ENCODE measurements around the gene RPS21. TPM values are rescaled to one million over a fixed set of nuclear protein-coding genes. Genes with fewer than 3 reads are reported as not detected.

Gene RPS21
- total and polyA plus RNA-seq, 9 of the 15 experiments (the other 6 are each of a cell fraction or from before 2014, with no cell fraction given), result 1,380 to 5,647 (median 3,091) TPM

DNA sequence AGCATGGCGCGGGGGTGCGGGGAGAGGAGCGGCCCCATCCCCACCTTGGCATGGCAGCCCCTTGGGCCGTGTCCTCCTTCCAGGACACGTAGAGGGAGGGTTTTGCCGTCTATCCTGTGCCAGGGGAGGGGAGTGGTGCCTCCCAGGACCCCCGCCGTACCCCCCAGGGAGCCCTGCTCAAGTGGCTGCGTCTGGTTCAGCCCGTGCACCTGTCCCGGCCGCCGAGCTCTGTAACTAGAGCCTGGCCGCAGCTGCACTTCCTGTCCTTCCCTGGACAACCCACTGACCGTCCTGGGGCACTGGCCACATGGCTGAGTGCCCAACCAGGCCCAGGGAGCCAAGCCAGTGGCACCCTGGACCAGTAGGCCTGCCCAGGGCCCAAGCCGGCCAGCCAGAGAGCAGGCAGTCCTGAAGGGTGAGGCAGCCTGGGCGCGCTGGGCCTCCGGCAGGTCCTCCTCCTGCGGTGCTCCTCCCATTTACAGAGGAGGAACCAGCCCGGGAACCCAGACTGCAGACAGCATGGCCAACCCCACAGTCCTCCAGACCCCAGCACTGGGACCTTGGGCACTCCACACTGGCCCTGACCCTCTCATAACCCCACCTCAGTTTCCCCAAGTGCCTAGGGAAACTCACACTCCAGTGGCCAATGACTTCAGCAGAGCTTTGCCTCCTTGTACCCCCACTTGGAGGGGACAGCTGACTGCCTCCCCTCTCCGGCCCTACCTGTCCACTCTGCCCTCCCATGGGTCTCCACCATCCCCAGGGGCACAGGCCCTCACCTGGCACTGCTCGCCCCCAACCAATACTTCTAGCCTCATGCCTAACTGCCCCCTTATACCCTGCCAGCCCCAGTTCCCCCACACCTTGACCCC, 28.5 kb upstream of the RPS21 start (continued):
- TF ChIP-seq, protein P1, sequence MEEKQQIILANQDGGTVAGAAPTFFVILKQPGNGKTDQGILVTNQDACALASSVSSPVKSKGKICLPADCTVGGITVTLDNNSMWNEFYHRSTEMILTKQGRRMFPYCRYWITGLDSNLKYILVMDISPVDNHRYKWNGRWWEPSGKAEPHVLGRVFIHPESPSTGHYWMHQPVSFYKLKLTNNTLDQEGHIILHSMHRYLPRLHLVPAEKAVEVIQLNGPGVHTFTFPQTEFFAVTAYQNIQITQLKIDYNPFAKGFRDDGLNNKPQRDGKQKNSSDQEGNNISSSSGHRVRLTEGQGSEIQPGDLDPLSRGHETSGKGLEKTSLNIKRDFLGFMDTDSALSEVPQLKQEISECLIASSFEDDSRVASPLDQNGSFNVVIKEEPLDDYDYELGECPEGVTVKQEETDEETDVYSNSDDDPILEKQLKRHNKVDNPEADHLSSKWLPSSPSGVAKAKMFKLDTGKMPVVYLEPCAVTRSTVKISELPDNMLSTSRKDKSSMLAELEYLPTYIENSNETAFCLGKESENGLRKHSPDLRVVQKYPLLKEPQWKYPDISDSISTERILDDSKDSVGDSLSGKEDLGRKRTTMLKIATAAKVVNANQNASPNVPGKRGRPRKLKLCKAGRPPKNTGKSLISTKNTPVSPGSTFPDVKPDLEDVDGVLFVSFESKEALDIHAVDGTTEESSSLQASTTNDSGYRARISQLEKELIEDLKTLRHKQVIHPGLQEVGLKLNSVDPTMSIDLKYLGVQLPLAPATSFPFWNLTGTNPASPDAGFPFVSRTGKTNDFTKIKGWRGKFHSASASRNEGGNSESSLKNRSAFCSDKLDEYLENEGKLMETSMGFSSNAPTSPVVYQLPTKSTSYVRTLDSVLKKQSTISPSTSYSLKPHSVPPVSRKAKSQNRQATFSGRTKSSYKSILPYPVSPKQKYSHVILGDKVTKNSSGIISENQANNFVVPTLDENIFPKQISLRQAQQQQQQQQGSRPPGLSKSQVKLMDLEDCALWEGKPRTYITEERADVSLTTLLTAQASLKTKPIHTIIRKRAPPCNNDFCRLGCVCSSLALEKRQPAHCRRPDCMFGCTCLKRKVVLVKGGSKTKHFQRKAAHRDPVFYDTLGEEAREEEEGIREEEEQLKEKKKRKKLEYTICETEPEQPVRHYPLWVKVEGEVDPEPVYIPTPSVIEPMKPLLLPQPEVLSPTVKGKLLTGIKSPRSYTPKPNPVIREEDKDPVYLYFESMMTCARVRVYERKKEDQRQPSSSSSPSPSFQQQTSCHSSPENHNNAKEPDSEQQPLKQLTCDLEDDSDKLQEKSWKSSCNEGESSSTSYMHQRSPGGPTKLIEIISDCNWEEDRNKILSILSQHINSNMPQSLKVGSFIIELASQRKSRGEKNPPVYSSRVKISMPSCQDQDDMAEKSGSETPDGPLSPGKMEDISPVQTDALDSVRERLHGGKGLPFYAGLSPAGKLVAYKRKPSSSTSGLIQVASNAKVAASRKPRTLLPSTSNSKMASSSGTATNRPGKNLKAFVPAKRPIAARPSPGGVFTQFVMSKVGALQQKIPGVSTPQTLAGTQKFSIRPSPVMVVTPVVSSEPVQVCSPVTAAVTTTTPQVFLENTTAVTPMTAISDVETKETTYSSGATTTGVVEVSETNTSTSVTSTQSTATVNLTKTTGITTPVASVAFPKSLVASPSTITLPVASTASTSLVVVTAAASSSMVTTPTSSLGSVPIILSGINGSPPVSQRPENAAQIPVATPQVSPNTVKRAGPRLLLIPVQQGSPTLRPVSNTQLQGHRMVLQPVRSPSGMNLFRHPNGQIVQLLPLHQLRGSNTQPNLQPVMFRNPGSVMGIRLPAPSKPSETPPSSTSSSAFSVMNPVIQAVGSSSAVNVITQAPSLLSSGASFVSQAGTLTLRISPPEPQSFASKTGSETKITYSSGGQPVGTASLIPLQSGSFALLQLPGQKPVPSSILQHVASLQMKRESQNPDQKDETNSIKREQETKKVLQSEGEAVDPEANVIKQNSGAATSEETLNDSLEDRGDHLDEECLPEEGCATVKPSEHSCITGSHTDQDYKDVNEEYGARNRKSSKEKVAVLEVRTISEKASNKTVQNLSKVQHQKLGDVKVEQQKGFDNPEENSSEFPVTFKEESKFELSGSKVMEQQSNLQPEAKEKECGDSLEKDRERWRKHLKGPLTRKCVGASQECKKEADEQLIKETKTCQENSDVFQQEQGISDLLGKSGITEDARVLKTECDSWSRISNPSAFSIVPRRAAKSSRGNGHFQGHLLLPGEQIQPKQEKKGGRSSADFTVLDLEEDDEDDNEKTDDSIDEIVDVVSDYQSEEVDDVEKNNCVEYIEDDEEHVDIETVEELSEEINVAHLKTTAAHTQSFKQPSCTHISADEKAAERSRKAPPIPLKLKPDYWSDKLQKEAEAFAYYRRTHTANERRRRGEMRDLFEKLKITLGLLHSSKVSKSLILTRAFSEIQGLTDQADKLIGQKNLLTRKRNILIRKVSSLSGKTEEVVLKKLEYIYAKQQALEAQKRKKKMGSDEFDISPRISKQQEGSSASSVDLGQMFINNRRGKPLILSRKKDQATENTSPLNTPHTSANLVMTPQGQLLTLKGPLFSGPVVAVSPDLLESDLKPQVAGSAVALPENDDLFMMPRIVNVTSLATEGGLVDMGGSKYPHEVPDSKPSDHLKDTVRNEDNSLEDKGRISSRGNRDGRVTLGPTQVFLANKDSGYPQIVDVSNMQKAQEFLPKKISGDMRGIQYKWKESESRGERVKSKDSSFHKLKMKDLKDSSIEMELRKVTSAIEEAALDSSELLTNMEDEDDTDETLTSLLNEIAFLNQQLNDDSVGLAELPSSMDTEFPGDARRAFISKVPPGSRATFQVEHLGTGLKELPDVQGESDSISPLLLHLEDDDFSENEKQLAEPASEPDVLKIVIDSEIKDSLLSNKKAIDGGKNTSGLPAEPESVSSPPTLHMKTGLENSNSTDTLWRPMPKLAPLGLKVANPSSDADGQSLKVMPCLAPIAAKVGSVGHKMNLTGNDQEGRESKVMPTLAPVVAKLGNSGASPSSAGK (IDR thresholded peaks at IDR 0.05), result no peak
- TF ChIP-seq SRSF3 (IDR thresholded peaks at IDR 0.05; ENCODE audit: insufficient read depth, low read length) (0 out of 2 replicates have a peak, but pooled peaks have one; percentile 20), NFRKB (IDR thresholded peaks at IDR 0.05; ENCODE audit: low read depth) (0 out of 2 replicates have a peak, but pooled peaks have one; percentile 62), NCOA1 (IDR thresholded peaks at IDR 0.05; ENCODE audit: low read depth) (no peak), MIER1 (IDR thresholded peaks at IDR 0.05; ENCODE audit: low read depth) (0 out of 2 replicates have a peak, but pooled peaks have one; percentile 30)
- TF ChIP-seq, protein P2, sequence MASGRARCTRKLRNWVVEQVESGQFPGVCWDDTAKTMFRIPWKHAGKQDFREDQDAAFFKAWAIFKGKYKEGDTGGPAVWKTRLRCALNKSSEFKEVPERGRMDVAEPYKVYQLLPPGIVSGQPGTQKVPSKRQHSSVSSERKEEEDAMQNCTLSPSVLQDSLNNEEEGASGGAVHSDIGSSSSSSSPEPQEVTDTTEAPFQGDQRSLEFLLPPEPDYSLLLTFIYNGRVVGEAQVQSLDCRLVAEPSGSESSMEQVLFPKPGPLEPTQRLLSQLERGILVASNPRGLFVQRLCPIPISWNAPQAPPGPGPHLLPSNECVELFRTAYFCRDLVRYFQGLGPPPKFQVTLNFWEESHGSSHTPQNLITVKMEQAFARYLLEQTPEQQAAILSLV (tag; IDR thresholded peaks at IDR 0.05), result no peak
- TF ChIP-seq, protein P3, sequence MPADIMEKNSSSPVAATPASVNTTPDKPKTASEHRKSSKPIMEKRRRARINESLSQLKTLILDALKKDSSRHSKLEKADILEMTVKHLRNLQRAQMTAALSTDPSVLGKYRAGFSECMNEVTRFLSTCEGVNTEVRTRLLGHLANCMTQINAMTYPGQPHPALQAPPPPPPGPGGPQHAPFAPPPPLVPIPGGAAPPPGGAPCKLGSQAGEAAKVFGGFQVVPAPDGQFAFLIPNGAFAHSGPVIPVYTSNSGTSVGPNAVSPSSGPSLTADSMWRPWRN (IDR thresholded peaks at IDR 0.05; ENCODE audit: low read depth), result no peak
